Lower lobe of right lung (tissue), 2 donors: ENCODE data around the gene MARCHF2. TPM values are rescaled to one million over a fixed set of nuclear protein-coding genes. Genes with fewer than 3 reads are reported as not detected.
"Not testable (repeated sequence)": the region's sequence is repeated elsewhere in the genome, so short reads cannot be mapped to it uniquely, and the experiment has no call there.

Experiments used
- ATAC-seq, 2 donors: fragments of 200-7000 bp; cut with Tn5 transposase; one replicate each; pipeline ENCODE4 v1.9.1; 2020 to 2022; ENCODE audit warnings: mild to moderate bottlenecking in 2 of 2, moderate library complexity in 2 of 2
- DNase-seq: peaks from one replicate; pipeline ENCODE4 v3.0.0-alpha.2; 2020
- H3K27ac ChIP-seq: fragments of 200-600 bp; one replicate; pipeline ENCODE4 v1.8.0; 2022
- H3K27me3 ChIP-seq: fragments of 200-600 bp; one replicate; pipeline ENCODE4 v1.8.0; 2022; ENCODE audit warnings: low read depth
- H3K36me3 ChIP-seq: fragments of 200-600 bp; one replicate; pipeline ENCODE4 v1.8.0; 2022; ENCODE audit warnings: mild to moderate bottlenecking
- H3K4me1 ChIP-seq: fragments of 200-600 bp; one replicate; pipeline ENCODE4 v1.8.0; 2022
- H3K4me3 ChIP-seq: fragments of 200-600 bp; one replicate; pipeline ENCODE4 v1.8.0; 2022; ENCODE audit warnings: mild to moderate bottlenecking
- H3K9me3 ChIP-seq: fragments of 200-600 bp; one replicate; pipeline ENCODE4 v1.8.0; 2022
- CTCF ChIP-seq: fragments of 200-600 bp; IDR thresholded peaks from one replicate; pipeline ENCODE4 v1.8.0; 2022; ENCODE audit warnings: antibody characterized with exemption, mild to moderate bottlenecking
- intact Hi-C: fragments of 100-400 bp; cut with DNase I; formaldehyde crosslinking; loops from one replicate; pipeline ENCODE4 v1.11.0; 2022
- total RNA-seq: library from RNA; stranded (reverse); fragmentation: NEBNext Ultra II Directional; extraction: Animal tissue kit (Norgen Biotek cat#: 25700); gene quantifications from one replicate; pipeline ENCODE4 v1.2.1, GENCODE V29; 2021
- donor health status: DM: no; HTN: yes; CAD: no; lungs with severe emphysema.

Gene MARCHF2
- total RNA-seq, 1 donor from 2014 or later = 60.1 TPM

DNA sequence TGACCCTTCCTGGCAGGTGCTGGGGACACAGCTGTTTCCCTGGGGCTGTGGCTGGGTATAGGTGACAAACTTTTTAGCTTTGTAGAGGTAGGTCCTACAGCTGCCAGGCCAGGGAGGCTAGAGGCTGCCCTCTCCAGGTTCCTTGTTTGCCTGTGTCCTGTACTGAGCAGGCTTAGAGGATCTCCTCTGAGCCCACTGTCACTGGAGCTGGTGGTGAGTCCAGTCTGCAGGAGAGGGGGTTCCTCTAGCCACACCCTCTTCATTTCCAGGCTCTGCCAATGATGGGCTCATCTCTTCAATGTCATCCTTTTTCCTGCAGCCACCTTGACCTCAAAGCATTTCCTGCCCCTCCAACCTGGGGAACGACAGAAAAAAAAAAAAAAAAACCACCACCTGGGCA, 35.5 kb upstream of the MARCHF2 start:
- Histone ChIP-seq H3K4me3 (no peak overlapping the region), H3K36me3 (peaks cover 12% of the 10 kb centered on the region), H3K9me3 (no peaks in the 10 kb centered on the region), H3K27ac (no peak overlapping the region), H3K4me1 (no peaks in the 10 kb centered on the region), H3K27me3 (no peaks in the 10 kb centered on the region)
- intact Hi-C loops = no loop called here
- TF ChIP-seq CTCF = no peak
- peak; percentile 13 for DNase-seq
- no peak for ATAC-seq

DNA sequence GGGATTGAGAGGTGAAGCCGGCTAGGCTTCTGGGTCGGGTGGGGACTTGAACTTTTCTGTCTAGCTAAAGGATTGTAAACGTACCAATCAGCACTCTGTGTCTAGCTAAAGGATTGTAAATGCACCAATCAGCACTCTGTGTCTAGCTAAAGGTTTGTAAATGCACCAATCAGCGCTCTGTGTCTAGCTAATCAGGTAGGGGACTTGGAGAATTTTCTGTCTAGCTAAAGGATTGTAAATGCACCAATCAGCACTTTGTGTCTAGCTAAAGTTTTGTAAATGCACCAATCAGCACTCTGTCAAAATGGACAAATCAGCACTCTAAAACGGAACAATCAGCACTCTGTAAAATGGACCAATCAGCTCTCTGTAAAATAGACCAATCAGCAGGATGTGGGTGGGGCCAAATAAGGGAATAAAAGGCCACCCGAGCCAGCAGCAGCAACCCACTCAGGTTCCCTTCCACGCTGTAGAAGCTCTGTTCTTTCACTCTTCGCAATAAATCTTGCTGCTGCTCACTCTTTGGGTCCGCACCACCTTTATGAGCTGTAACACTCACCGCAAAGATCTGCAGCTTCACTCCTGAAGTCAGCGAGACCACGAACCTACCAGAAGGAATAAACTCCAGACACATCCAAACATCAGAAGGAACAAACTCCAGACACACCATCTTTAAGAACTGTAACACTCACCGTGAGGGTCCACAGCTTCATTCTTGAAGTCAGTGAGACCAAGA, 33.8 kb upstream of the MARCHF2 start:
- H3K4me3 ChIP-seq, H3K4me1 ChIP-seq, H3K27ac ChIP-seq, H3K36me3 ChIP-seq, H3K9me3 ChIP-seq, intact Hi-C loops, ATAC-seq, H3K27me3 ChIP-seq: not testable (repeated sequence)
- DNase-seq = peak; percentile 3

- H3K36me3 ChIP-seq, H3K4me3 ChIP-seq, ATAC-seq, H3K27ac ChIP-seq, DNase-seq, H3K9me3 ChIP-seq, intact Hi-C loops, H3K27me3 ChIP-seq: not testable (repeated sequence)
- peaks cover 31% of the 10 kb centered on the region for H3K4me1 ChIP-seq
These were observed 28.5 kb upstream of the MARCHF2 start for GRCh38 chr19:8384569-8384968.

DNA sequence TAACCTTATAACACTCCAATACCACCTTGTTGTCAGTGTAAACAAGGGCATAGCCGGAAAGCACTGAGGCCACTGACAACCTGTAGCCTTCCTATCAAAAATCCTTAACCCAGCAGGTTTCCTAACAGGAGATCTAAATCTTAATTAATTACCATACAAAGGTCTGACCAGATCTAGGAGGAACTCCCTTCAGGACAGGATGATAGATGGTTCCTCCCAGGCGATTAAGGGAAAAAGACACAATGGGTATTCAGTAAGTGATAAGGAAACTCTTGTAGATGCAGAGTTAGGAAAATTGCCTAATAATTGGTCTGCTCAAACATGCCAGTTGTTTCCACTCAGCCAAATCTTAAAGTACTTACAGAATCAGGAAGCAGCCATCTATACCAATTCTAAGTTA, 28.0 kb upstream of the MARCHF2 start:
- H3K4me1 ChIP-seq = peaks cover 32% of the 10 kb centered on the region
- H3K4me3 ChIP-seq, H3K27me3 ChIP-seq, H3K36me3 ChIP-seq, H3K9me3 ChIP-seq, DNase-seq, H3K27ac ChIP-seq, ATAC-seq, intact Hi-C loops: not testable (repeated sequence)

DNA sequence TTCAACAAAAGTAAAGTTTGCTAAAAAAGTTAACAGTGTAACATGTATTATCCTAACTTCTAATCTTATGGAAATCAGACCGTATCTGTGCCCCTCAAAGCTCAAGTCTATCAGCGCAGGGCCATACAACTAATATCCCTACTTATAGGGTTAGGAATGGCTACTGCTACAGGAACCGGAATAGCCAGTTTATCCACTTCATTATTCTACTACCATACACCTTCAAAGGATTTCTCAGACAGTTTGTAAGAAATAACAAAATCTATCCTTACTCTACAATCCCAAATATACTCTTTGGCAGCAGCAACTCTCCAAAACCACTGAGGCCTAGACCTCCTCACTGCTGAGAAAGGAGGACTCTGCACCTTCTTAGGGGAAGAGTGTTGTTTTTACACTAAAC, 27.5 kb upstream of the MARCHF2 start:
- Histone ChIP-seq H3K27ac (peak overlapping the region; percentile 22), H3K4me1 (peaks cover 32% of the 10 kb centered on the region)
- H3K27me3 ChIP-seq, ATAC-seq, H3K36me3 ChIP-seq, DNase-seq, intact Hi-C loops, H3K4me3 ChIP-seq, H3K9me3 ChIP-seq: not testable (repeated sequence)

DNA sequence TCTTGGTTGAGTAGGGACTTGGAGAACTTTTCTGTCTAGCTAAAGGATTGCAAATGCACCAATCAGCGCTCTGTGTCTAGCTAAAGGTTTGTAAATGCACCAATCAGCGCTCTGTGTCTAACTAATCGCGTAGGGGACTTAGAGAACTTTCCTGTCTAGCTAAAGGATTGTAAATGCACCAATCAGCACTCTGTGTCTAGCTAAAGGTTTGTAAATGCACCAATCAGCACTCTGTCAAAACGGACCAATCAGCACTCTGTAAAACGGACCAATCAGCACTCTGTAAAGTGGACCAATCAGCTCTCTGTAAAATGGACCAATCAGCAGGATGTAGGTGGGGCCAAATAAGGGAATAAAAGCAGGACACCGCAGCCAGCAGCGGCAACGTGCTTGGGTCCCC, 26.7 kb upstream of the MARCHF2 start:
- intact Hi-C loops, ATAC-seq, H3K4me3 ChIP-seq, H3K9me3 ChIP-seq, H3K36me3 ChIP-seq, DNase-seq, H3K27me3 ChIP-seq: not testable (repeated sequence)
- H3K4me1 ChIP-seq = peaks cover 39% of the 10 kb centered on the region
- peak overlapping the region; percentile 22 for H3K27ac ChIP-seq

DNA sequence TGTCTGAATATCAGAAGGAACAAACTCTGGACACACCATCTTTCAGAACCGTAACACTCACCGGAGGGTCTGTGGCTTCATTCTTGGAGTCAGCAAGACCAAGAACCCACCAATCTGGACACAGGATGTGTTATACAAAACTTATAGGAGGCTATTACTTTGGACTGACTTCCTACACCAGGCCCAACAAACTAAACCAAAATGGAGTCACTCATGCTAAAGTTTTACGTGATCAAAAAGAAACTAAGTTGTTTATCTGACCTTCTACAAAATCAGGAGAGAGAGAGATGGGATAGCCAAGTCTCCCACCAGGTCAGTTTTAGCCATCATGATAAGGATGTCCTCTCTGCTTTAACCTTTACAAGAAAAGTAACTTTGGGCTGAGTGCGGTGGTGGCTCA, 26.1 kb upstream of the MARCHF2 start:
- DNase-seq (no peak), ATAC-seq (no peak)
- no peak for TF ChIP-seq CTCF
- Histone ChIP-seq H3K27ac (no peak overlapping the region), H3K27me3 (no peaks in the 10 kb centered on the region), H3K36me3 (no peaks in the 10 kb centered on the region), H3K4me1 (peaks cover 44% of the 10 kb centered on the region), H3K4me3 (no peak overlapping the region), H3K9me3 (no peaks in the 10 kb centered on the region)
- intact Hi-C loops = no loop called here

- TF ChIP-seq CTCF = no peak
- H3K27ac ChIP-seq = no peak overlapping the region
- no peaks in the 10 kb centered on the region for H3K27me3 ChIP-seq
- no peaks in the 10 kb centered on the region for H3K36me3 ChIP-seq
- H3K9me3 ChIP-seq = no peaks in the 10 kb centered on the region
- intact Hi-C loops = no loop called here
- DNase-seq (peak; percentile 29), ATAC-seq (no peak)
- no peak overlapping the region for H3K4me3 ChIP-seq
- peaks cover 54% of the 10 kb centered on the region for H3K4me1 ChIP-seq
These were observed 25.2 kb upstream of the MARCHF2 start for GRCh38 chr19:8387688-8388611.
